ENCODE measurements around the gene TRIM68. TPM values are rescaled to one million over a fixed set of nuclear protein-coding genes. Genes with fewer than 3 reads are reported as not detected.

The TRIM68 gene
- total and polyA plus RNA-seq, 2 of the 4 experiments (the other 2 are of a cell fraction), result 8.1 to 8.4 TPM

DNA sequence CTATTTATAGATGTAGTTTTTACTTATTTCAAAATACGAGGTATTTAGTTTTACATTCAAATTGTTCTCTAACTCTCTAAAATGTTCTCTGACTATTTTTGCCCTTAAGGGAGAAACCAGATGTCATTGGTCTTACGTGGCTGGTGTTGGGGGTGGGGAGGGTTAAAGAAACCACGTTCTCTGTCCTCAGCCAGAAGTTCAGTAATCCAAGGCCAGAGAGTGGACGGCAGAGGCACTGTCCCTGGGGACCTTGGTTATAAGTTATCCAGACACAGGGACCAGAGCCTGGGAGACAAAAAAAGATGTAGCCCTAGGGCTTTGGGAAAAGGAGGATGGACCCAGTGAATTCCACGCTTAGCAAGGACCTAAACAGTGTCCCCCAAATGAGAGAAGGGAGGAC is 35.0 kb upstream of the TRIM68 start:
- dilution Hi-C loops (cut with HindIII; ENCODE audit: low sequenced_read_pairs, unreplicated experiment), result no loop called here
- H3K4me3 ChIP-seq (ENCODE audit: insufficient read depth, low read depth, low read length), result no peak overlapping the region
- CTCF ChIA-PET, result no interaction called here

More for the DNA sequence above, 35.0 kb upstream of the TRIM68 start:
- Histone ChIP-seq H3K18ac (ENCODE audit: low read depth, low read length) (no peak overlapping the region), H3K23ac (ENCODE audit: low read depth, low read length) (no peak overlapping the region), H3K36me3 (ENCODE audit: control insufficient read depth, insufficient read depth, low read length) (no peaks in the 10 kb centered on the region), H3K4ac (ENCODE audit: low read depth, low read length) (no peak overlapping the region), H3K4me2 (ENCODE audit: low read depth, low read length) (no peak overlapping the region), H3K56ac (ENCODE audit: extremely low read depth, insufficient read depth, low read length) (no peak overlapping the region), H4K5ac (ENCODE audit: low read depth, low read length) (no peak overlapping the region), H2AFZ (replicated peaks; ENCODE audit: low read length, poor library complexity) (no peak overlapping the region), H2BK20ac (ENCODE audit: low read depth, low read length) (no peak overlapping the region), H4K91ac (ENCODE audit: insufficient read depth, low read depth, low read length) (no peak overlapping the region), H2BK5ac (ENCODE audit: low read depth, low read length, poor library complexity, severe bottlenecking) (no peak overlapping the region), H3K27ac (ENCODE audit: insufficient read depth, low read length) (no peak overlapping the region), H3K79me1 (ENCODE audit: low read depth in 1 of 2, low read length in 2 of 2) (no peaks in the 10 kb centered on the region), H3K4me1 (ENCODE audit: control insufficient read depth, insufficient read depth, low read length) (no peaks in the 10 kb centered on the region), H2AK9ac (replicated peaks; ENCODE audit: low read depth, low read length, poor library complexity) (peak overlapping the region; percentile 78), H3K9me1 (ENCODE audit: insufficient read depth, low read length) (no peaks in the 10 kb centered on the region), H4K8ac (ENCODE audit: low read depth in 2 of 2, low read length in 2 of 2) (no peak overlapping the region), H3K9ac (ENCODE audit: low read depth, low read length) (no peak overlapping the region), H2AK5ac (ENCODE audit: low read depth, low read length) (no peak overlapping the region), H3K9me3 (ENCODE audit: control insufficient read depth, insufficient read depth, low read length) (no peaks in the 10 kb centered on the region), H3K27me3 (ENCODE audit: control insufficient read depth, insufficient read depth, low read length) (no peaks in the 10 kb centered on the region), H2BK15ac (ENCODE audit: low read depth, low read length) (no peak overlapping the region), H3K14ac (replicated peaks; ENCODE audit: low read depth, low read length) (no peak overlapping the region; the same call in 1 of the 2 replicates), H2BK120ac (ENCODE audit: low read depth, low read length) (no peak overlapping the region), H4K20me1 (ENCODE audit: insufficient read depth, low read length) (no peaks in the 10 kb centered on the region)
- intact Hi-C loops (cut with micrococcal nuclease) (no loop called here), in situ Hi-C loops (cut with MboI; ENCODE audit: low sequenced_read_pairs) (no loop called here)
- no peak for ATAC-seq (ENCODE audit: low read depth)
- no peak for TF ChIP-seq CEBPB (IDR thresholded peaks at IDR 0.05; ENCODE audit: low read depth, low read length)
- DNase-seq, result no peak
- 33% methylated on average over 1 of the region's 5 CpGs; no CpG with 5 or more reads in 1 of the 2 experiments for WGBS, 2 experiments (ENCODE audit: extremely low coverage in 2 of 2, insufficient read length in 1 of 2)
- POLR2A ChIA-PET (ENCODE audit: unreplicated experiment), result no interaction called here
- no TSS peak for BruUV-seq (replicated peaks)
